Mucosa of descending colon (tissue), 3 donors: ENCODE data around the gene MTUS2. TPM values are rescaled to one million over a fixed set of nuclear protein-coding genes. Genes with fewer than 3 reads are reported as not detected.

Experiments
- ATAC-seq: fragments of 200-7000 bp; cut with Tn5 transposase; one replicate; pipeline ENCODE4 v1.9.1; 2020; ENCODE audit warnings: mild to moderate bottlenecking, moderate library complexity
- DNase-seq, 3 donors: peaks; one replicate each; pipeline ENCODE4 v3.0.0-alpha.2; 2020
- H3K36me3 ChIP-seq: fragments of 200-600 bp; one replicate; pipeline ENCODE4 v1.8.0; 2021; ENCODE audit warnings: low read depth, mild to moderate bottlenecking
- H3K4me1 ChIP-seq: fragments of 200-600 bp; one replicate; pipeline ENCODE4 v1.8.0; 2021; ENCODE audit warnings: low read depth, mild to moderate bottlenecking
- H3K4me3 ChIP-seq: fragments of 200-600 bp; one replicate; pipeline ENCODE4 v1.8.0; 2021; ENCODE audit warnings: mild to moderate bottlenecking
- H3K9me3 ChIP-seq: fragments of 200-600 bp; one replicate; pipeline ENCODE4 v1.8.0; 2021; ENCODE audit warnings: mild to moderate bottlenecking
- intact Hi-C, 2 donors: fragments of 100-400 bp; cut with DNase I in 1 of 2; cut with micrococcal nuclease in 1 of 2; formaldehyde crosslinking; loops; one replicate each; pipeline versions ENCODE4 v1.11.0 to v1.11.1; 2022; cut with DNase I, micrococcal nuclease
- total RNA-seq, 3 donors: library from RNA; stranded (reverse); fragmentation: NEBNext Ultra II Directional in 2 of 3; extraction: Animal tissue kit (Norgen Biotek cat#: 25700) in 2 of 3; gene quantifications; one replicate each; pipeline versions ENCODE4 v1.2.1 to v1.2.4, GENCODE V29; 2021 to 2023
- TF ChIP-seq, protein P1 (sequence below): fragments of 200-600 bp; IDR thresholded peaks from one replicate; pipeline ENCODE4 v1.8.0; 2022; ENCODE audit warnings: antibody characterized with exemption, mild to moderate bottlenecking
- donor health status: DM: no; HTN: no; CAD: no; lungs with moderate emphysema.
- donor health status: DM: no; HTN: no; CAD: no.
- donor health status: DM: no; HTN: yes; CAD: no.

MTUS2 gene
- total RNA-seq, 3 donors from 2014 or later: 0.09 to 0.85 (median 0.60) TPM

DNA sequence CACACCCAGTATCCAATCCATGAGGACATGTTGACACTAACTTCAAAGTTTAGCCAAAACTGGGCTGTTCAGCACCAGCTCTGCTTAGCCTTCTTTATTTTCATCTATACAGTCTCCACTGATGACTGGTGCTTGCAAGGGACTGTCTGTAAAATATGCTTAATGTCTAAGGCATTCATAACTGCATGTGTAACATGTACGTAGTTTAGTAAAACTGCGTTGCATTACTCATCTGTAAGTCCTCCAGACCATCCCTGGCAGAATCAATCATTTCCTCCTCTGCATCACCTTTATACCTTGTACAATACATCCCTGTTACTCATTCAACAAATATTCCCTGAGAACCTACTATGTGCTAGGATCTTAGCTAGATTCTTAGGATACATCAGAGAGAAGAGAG is 362.1 kb downstream of the MTUS2 start:
- TF ChIP-seq, protein P1, sequence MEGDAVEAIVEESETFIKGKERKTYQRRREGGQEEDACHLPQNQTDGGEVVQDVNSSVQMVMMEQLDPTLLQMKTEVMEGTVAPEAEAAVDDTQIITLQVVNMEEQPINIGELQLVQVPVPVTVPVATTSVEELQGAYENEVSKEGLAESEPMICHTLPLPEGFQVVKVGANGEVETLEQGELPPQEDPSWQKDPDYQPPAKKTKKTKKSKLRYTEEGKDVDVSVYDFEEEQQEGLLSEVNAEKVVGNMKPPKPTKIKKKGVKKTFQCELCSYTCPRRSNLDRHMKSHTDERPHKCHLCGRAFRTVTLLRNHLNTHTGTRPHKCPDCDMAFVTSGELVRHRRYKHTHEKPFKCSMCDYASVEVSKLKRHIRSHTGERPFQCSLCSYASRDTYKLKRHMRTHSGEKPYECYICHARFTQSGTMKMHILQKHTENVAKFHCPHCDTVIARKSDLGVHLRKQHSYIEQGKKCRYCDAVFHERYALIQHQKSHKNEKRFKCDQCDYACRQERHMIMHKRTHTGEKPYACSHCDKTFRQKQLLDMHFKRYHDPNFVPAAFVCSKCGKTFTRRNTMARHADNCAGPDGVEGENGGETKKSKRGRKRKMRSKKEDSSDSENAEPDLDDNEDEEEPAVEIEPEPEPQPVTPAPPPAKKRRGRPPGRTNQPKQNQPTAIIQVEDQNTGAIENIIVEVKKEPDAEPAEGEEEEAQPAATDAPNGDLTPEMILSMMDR: no peak
- no peaks in the 10 kb centered on the region for H3K36me3 ChIP-seq
- DNase-seq: no peak
- no peak for ATAC-seq
- H3K9me3 ChIP-seq: peaks cover 49% of the 10 kb centered on the region
- no peak overlapping the region for H3K4me3 ChIP-seq
- no peaks in the 10 kb centered on the region for H3K4me1 ChIP-seq
- intact Hi-C loops: no loop called here

DNA sequence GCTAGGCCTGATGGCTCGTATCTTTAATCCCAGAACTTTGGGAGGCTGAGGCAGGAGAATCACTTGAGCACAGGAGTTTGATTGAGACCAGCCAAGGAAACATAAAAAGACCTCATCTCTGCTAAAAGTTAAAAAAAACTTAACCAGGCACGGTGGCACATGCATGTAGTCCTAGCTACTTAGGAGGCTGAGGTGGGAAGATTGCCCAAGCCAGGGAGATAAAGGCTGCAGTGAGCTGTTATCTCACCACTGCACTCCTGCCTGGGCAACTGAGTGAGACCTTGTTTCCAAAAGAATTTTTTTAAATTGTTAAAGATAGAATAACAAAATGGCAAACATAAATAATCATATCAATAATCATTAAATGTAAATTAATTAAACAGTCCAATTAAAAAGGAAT is 365.8 kb downstream of the MTUS2 start:
- Histone ChIP-seq H3K4me1 (no peaks in the 10 kb centered on the region), H3K9me3 (peaks cover 48% of the 10 kb centered on the region), H3K36me3 (no peaks in the 10 kb centered on the region), H3K4me3 (no peak overlapping the region)
- no peak for ATAC-seq
- no peak for DNase-seq
- TF ChIP-seq, protein P1: no peak
- intact Hi-C loops: no loop called here

DNA sequence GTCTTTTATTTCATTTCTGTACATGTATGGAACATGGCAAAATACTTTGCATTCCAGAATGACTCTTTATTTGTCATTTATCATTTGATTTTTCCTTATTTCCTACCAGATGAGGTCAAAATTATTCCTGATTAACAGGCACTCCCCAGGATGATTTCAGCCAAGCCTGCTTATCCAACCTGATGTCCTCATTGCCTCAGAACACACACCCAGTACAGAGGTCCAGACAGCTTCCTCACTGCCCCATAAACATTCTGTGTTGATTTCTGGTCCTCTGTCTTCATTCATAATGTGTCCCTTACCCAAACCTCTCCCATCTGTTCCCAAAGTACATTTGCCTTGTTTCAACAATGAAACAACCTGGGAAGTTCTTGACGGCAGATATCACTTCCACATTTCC is 367.4 kb downstream of the MTUS2 start:
- no peak for DNase-seq
- Histone ChIP-seq H3K36me3 (no peaks in the 10 kb centered on the region), H3K9me3 (peaks cover 51% of the 10 kb centered on the region), H3K4me1 (no peaks in the 10 kb centered on the region), H3K4me3 (no peak overlapping the region)
- TF ChIP-seq, protein P1: no peak
- no peak for ATAC-seq
- intact Hi-C loops: no loop called here

DNA sequence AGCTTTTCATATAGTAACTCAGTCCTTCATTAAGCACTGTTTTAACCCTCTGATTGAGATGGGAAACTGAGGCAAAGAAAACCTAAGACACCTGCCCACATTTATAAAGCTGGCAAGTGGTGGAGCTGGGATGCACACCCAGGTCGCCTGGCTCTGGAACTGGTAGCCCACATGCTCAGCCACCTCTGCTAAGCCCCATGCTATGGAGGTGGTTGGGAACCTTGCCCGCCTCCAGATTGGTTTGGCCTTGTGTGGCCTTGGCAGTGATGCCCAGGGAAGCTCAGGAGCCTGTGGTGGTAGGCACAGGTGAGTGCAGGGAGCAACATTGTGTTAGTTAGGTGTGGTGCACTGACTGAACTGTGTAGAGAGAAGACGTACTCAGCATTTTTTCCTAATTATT is 370.2 kb downstream of the MTUS2 start:
- peaks cover 36% of the 10 kb centered on the region for H3K9me3 ChIP-seq
- no peak overlapping the region for H3K4me3 ChIP-seq
- no peak for DNase-seq
- intact Hi-C loops: no loop called here
- ATAC-seq: no peak
- no peaks in the 10 kb centered on the region for H3K36me3 ChIP-seq
- TF ChIP-seq, protein P1: no peak
- no peaks in the 10 kb centered on the region for H3K4me1 ChIP-seq

DNA sequence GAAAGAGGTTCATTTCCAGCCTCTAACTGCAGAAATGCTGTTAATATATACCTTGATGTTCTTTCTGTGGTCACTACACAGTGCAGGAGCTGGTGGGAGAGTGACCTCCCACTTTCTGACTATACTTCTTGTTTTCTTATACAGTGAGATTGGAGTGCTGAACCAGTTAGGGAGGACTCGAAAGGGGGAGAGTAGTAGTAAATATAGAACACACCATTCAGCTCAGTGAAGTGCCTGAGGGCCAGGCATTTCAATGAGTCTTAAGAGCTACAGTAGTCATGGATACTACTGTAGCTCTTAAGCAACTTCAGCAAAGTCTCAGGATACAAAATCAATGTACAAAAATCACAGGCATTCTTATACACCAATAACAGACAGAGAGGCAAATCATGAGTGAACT is 372.9 kb downstream of the MTUS2 start:
- H3K4me3 ChIP-seq: no peak overlapping the region
- H3K36me3 ChIP-seq: no peaks in the 10 kb centered on the region
- H3K9me3 ChIP-seq: peaks cover 41% of the 10 kb centered on the region
- H3K4me1 ChIP-seq: no peaks in the 10 kb centered on the region
- no peak for DNase-seq
- no peak for ATAC-seq
- TF ChIP-seq, protein P1: no peak
- intact Hi-C loops: no loop called here

DNA sequence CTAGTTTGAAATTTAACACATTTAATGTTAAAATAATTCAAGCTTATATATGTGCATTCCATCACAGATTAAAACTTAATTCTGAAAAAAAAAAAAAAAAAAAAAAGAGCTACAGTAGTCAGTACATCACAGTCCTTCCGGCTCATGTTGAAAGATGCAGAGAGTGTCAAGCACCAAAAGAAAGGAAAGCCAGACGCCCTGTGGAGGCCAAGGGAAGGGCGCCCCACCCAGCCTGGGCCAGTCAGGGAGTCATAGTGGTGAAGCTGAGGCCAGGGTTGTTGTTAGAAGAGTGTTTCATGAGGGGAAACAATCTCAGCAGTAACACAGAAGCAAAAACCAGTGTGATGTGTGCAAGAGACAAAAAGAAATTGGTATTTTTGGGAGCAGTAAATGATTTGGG is 375.3 kb downstream of the MTUS2 start:
- H3K4me3 ChIP-seq: no peak overlapping the region
- ATAC-seq (no peak), DNase-seq (no peak)
- peaks cover 35% of the 10 kb centered on the region for H3K9me3 ChIP-seq
- no peaks in the 10 kb centered on the region for H3K36me3 ChIP-seq
- TF ChIP-seq, protein P1: no peak
- intact Hi-C loops: no loop called here
- H3K4me1 ChIP-seq: no peaks in the 10 kb centered on the region
